ENCODE measurements around the gene KRTAP5-3.
"Not testable (repeated sequence)": the region's sequence is repeated elsewhere in the genome, so short reads cannot be mapped to it uniquely, and the experiment has no call there.

KRTAP5-3 gene

DNA sequence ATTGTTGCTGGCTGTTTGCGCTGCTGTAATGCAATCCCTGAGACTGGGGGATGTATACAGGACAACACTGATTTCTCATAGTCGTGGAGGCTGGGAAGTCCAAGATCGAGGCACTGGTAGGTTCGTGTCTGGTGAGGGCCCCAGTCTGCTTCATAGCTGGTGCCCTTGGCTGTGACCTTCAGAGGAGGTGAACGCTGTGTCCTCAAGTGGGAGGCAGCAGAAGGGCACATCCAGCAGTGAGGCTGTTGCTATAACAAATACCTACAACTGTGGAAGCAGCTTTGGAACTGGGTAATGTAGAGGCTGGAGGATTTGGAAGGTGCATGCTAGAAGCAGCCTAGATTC lies 42.6 kb upstream of the KRTAP5-3 start:
- no peaks in the 10 kb centered on the region for H3K36me3 ChIP-seq
- H3K4me3 ChIP-seq (ENCODE audit: low read depth in 1 of 2, low read length in 1 of 2): no peak overlapping the region
- no peaks in the 10 kb centered on the region for H3K9me3 ChIP-seq
- H3K27ac ChIP-seq: no peak overlapping the region
- no peaks in the 10 kb centered on the region for H3K4me1 ChIP-seq (ENCODE audit: control insufficient read depth in 1 of 2, insufficient read depth in 1 of 2, low read depth in 1 of 2, low read length in 1 of 2)
- peaks cover 42% of the 10 kb centered on the region for H3K27me3 ChIP-seq
- no peak for TF ChIP-seq CTCF (IDR thresholded peaks at IDR 0.05)

DNA sequence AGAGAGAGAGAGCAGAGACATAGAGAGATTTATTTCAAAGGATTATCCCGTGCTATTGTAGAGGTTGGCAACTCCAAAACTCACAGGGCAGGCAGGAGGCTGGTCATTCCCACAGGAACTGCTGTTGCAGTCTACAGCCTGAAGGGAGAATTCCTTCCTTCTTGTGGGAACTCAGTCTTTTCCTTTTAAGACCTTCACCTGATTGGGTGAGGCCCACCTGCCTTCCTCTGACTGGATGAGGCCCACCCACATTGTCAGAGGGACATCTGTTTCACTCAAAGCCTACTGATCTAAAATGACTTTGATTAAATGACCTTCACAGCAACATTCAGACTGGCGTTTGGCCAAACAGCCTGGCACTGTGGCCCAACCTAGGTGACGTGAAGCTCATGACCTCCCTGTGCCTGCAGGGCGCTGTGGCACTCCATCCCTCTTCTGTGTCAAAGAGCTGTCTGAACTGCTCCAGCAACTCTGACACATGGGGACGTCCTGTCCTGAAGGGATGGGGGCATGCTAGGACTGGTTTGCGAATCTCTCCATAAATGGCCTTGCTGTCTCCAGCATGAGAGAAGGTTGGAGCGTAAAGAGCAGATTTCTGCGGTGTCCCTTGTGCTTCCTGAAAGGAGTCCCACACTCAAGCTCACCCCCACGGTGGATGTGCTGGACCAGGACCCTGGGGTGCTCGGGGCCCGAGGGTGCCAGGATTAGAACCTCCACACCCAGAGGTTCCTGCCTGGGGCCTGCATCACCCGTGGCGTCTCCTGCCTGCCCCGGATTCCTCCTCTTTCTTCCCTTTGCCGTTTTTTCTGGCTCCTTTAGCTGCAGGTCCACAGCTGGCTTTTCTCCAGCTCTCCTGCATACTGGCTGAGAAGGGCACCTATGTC lies 42.0 kb upstream of the KRTAP5-3 start:
- no peaks in the 10 kb centered on the region for H3K36me3 ChIP-seq
- peaks cover 41% of the 10 kb centered on the region for H3K27me3 ChIP-seq
- H3K9me3 ChIP-seq: no peaks in the 10 kb centered on the region
- H3K4me3 ChIP-seq (ENCODE audit: low read depth in 1 of 2, low read length in 1 of 2): no peak overlapping the region
- TF ChIP-seq CTCF (IDR thresholded peaks at IDR 0.05): no peak
- no peak overlapping the region for H3K27ac ChIP-seq
- no peaks in the 10 kb centered on the region for H3K4me1 ChIP-seq (ENCODE audit: control insufficient read depth in 1 of 2, insufficient read depth in 1 of 2, low read depth in 1 of 2, low read length in 1 of 2)

GRCh38 chr11:1648653-1649420 lies 40.6 kb upstream of the KRTAP5-3 start:
- Histone ChIP-seq H3K9me3 (no peaks in the 10 kb centered on the region), H3K27me3 (peaks cover 34% of the 10 kb centered on the region), H3K4me1 (ENCODE audit: control insufficient read depth in 1 of 2, insufficient read depth in 1 of 2, low read depth in 1 of 2, low read length in 1 of 2) (no peaks in the 10 kb centered on the region), H3K36me3 (no peaks in the 10 kb centered on the region), H3K27ac (no peak overlapping the region), H3K4me3 (ENCODE audit: low read depth in 1 of 2, low read length in 1 of 2) (no peak overlapping the region)
- TF ChIP-seq CTCF (IDR thresholded peaks at IDR 0.05): no peak

DNA sequence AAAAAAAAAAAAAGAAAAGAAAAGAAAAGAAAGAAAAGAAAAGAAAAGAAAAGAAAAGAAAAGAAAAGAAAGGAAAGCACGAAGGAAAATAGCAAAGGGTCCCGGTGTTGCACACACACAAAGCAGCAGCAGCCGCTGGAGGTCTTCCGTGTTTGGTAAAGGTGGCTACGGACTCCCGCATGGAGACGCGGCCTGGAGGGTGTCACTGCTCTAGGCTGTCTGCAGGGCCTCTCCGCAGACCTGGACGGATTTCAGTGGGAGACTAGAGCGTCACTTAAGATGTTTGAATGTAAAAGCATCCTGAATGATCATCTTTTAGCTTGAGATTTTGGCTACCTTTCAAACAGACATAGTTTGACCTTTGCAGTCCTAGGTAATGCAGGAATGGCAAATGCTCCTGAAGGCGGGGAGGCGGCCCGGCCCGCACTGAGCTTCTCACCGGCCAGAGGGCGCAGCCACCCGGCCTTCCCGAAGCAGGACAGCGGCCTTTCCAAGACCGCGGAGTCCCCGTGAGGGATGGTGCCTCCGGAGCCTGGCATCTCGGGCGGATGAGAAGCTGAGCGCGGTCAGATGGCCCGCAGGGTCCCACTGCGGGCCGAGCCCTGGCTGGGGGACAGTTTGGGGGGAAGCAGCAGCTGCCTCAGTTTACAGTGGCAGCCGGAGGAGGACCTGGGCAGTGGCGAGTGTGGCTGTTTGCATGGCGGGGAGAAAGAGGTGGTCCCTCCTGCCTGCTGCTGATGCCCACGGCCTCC lies 39.8 kb upstream of the KRTAP5-3 start:
- Histone ChIP-seq H3K27ac (no peak overlapping the region), H3K36me3 (no peaks in the 10 kb centered on the region), H3K27me3 (peaks cover 26% of the 10 kb centered on the region), H3K9me3 (no peaks in the 10 kb centered on the region), H3K4me3 (ENCODE audit: low read depth in 1 of 2, low read length in 1 of 2) (no peak overlapping the region), H3K4me1 (ENCODE audit: control insufficient read depth in 1 of 2, insufficient read depth in 1 of 2, low read depth in 1 of 2, low read length in 1 of 2) (no peaks in the 10 kb centered on the region)
- no peak for TF ChIP-seq CTCF (IDR thresholded peaks at IDR 0.05)

- H3K4me1 ChIP-seq (ENCODE audit: control insufficient read depth in 1 of 2, insufficient read depth in 1 of 2, low read depth in 1 of 2, low read length in 1 of 2); H3K36me3 ChIP-seq; H3K27ac ChIP-seq; H3K4me3 ChIP-seq (ENCODE audit: low read depth in 1 of 2, low read length in 1 of 2); H3K9me3 ChIP-seq: not testable (repeated sequence)
- H3K27me3 ChIP-seq: peaks cover 19% of the 10 kb centered on the region
Measured at GRCh38 chr11:1646540-1646939, 38.3 kb upstream of the KRTAP5-3 start.
